Measurements from ENCODE around the gene PILRA. TPM values are rescaled to one million over a fixed set of nuclear protein-coding genes. Genes with fewer than 3 reads are reported as not detected.
"Not testable (repeated sequence)": the region's sequence is repeated elsewhere in the genome, so short reads cannot be mapped to it uniquely, and the experiment has no call there.

Gene PILRA
- total RNA-seq (0.24 and 2.2 TPM in 2 replicates), polyA plus RNA-seq (1.1 and 3.0 TPM in 2 replicates)

- 74% methylated on average over 11 of the region's 12 CpGs for WGBS (ENCODE audit: low lambda C conversion rate, missing lambda C conversion rate)
- Histone ChIP-seq H4K20me1 (ENCODE audit: insufficient read depth, poor library complexity, severe bottlenecking) (no peaks in the 10 kb centered on the region), H3K36me3 (replicated peaks; ENCODE audit: insufficient read depth, low read depth) (no peaks in the 10 kb centered on the region), H3K27ac (no peak within 1 kb of the TSS), H3K4me1 (ENCODE audit: insufficient read depth) (no peaks in the 10 kb centered on the region), H3K4me2 (no peak within 1 kb of the TSS), H2AFZ (no peak within 1 kb of the TSS), H3K79me2 (no peaks in the 10 kb centered on the region), H3K9me3 (ENCODE audit: low read depth) (no peaks in the 10 kb centered on the region), H3K9me2 (replicated peaks; ENCODE audit: insufficient read depth) (no peaks in the 10 kb centered on the region), H3K4me3 (no peak within 1 kb of the TSS), H3K27me3 (no peaks in the 10 kb centered on the region)
- DNase-seq (ENCODE audit: low spot score): no peak
- no peak for TF ChIP-seq EZH2phosphoT487 (IDR thresholded peaks at IDR 0.05; ENCODE audit: low read depth, severe bottlenecking, unreplicated experiment)
Observed at GRCh38 chr7:100373261-100373831, at the start of gene PILRA. PILRA (plus strand) TSS chr7:100373487; CDS start chr7:100373657, 170 bp downstream.

DNA sequence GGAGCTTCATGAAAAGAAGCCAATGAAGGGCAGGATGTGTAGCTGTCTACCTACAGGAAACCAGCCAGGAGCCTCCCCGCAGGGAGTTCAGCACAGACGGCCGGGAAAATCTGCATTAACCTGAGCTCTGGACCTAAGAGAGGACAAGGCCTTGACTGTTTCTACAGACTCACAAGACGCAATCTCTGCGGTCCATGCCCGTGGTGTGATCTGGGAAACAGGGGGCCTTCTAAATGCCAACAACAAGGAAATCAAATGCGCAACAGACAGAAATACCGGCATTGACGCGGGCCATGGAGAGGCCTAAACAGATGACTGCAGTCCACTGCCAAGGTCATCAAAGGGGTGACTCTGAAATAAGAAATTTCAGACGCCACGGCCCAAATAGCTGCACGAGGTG is 49.1 kb upstream of the PILRA start:
- not testable (repeated sequence) for H3K79me2 ChIP-seq; H3K36me3 ChIP-seq (replicated peaks; ENCODE audit: insufficient read depth, low read depth); H2AFZ ChIP-seq; H3K4me1 ChIP-seq (ENCODE audit: insufficient read depth); H4K20me1 ChIP-seq (ENCODE audit: insufficient read depth, poor library complexity, severe bottlenecking); H3K27ac ChIP-seq; H3K9me3 ChIP-seq (ENCODE audit: low read depth); DNase-seq (ENCODE audit: low spot score); H3K9me2 ChIP-seq (replicated peaks; ENCODE audit: insufficient read depth); H3K4me3 ChIP-seq; H3K4me2 ChIP-seq; H3K27me3 ChIP-seq
- 93% methylated on average over 13 of the region's 13 CpGs for WGBS (ENCODE audit: low lambda C conversion rate, missing lambda C conversion rate)

GRCh38 chr7:100325671-100326070 is 47.6 kb upstream of the PILRA start:
- H3K27ac ChIP-seq; H4K20me1 ChIP-seq (ENCODE audit: insufficient read depth, poor library complexity, severe bottlenecking); H3K27me3 ChIP-seq; H3K4me3 ChIP-seq; H3K9me2 ChIP-seq (replicated peaks; ENCODE audit: insufficient read depth); H3K4me2 ChIP-seq; H3K9me3 ChIP-seq (ENCODE audit: low read depth); H2AFZ ChIP-seq; H3K4me1 ChIP-seq (ENCODE audit: insufficient read depth); H3K36me3 ChIP-seq (replicated peaks; ENCODE audit: insufficient read depth, low read depth); DNase-seq (ENCODE audit: low spot score); H3K79me2 ChIP-seq: not testable (repeated sequence)
- 95% methylated on average over 9 of the region's 9 CpGs for WGBS (ENCODE audit: low lambda C conversion rate, missing lambda C conversion rate)

DNA sequence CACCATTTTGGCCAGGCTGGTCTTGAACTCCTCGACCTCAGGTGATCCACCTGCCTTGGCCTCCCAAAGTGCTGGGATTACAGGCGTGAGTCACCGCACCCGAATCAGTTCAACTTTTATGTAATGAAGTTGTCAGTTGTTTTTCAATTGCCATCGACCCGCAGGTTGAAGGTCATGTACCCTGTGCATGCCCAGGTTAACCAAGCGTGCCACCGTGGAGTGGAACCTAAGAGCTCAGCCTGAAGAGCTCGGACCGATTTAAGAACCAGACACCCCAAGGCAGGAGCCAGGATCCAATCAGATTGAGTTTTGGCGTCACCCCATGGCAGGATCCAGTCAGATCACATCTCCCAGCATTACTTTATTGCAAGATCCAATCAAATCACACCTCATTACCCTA is 46.4 kb upstream of the PILRA start:
- not testable (repeated sequence) for H3K4me2 ChIP-seq; H3K36me3 ChIP-seq (replicated peaks; ENCODE audit: insufficient read depth, low read depth); H3K4me3 ChIP-seq; H3K4me1 ChIP-seq (ENCODE audit: insufficient read depth); H3K9me2 ChIP-seq (replicated peaks; ENCODE audit: insufficient read depth); H3K79me2 ChIP-seq; H4K20me1 ChIP-seq (ENCODE audit: insufficient read depth, poor library complexity, severe bottlenecking); H2AFZ ChIP-seq; H3K27me3 ChIP-seq; DNase-seq (ENCODE audit: low spot score); H3K27ac ChIP-seq; H3K9me3 ChIP-seq (ENCODE audit: low read depth)
- WGBS (ENCODE audit: low lambda C conversion rate, missing lambda C conversion rate): 95% methylated on average over 8 of the region's 11 CpGs

DNA sequence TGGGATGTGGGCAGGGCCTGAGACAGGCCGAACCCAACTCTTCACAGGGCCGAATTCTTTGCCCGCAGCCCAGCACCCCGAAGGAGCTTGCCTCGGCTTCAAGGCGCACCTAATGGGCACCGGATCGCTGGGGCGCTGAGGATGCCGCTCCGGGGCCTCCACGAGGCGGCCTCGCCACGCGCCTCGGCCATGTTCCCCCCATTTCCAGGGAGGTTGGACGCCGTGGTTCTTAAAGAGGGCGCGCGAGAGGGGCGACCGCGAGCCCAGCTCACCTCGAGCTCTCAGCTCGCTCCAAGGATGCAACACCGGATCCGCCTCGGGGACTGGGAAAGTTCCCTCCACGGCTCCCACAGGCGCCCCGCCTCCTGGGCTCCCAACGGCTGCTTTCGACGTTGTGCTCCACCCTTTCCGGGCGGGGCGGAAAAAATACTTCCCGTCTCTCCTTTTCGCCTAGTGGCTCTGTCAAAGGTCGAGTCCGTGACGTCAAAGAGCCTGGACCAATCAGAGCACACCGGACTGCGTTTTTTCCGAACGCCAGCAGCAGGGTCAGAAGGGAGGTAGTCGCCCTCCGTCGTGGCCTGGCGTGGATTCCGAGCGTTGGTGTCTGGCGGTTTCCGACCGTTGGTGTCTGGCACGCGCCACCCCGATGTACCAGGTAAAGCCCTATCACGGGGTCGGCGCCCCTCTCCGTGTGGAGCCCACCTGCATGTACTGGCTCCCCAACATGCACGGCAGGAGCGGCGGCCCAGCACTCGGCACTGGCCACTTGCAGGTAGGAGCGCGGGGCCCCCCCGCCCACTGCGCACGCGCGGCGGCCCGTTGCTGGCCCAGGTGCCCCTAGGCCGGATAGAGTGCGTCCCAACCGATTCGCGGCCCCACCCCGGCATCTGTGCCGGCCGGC is 37.5 kb upstream of the PILRA start:
- WGBS (ENCODE audit: low lambda C conversion rate, missing lambda C conversion rate): under 1% methylated on average over 81 of the region's 85 CpGs
- peak; percentile 92 for DNase-seq (ENCODE audit: low spot score)
- Histone ChIP-seq H3K4me2 (peak overlapping the region; percentile 83), H3K27ac (peak overlapping the region; percentile 98), H2AFZ (peak overlapping the region; percentile 92), H3K79me2 (peaks cover 32% of the 10 kb centered on the region), H3K4me3 (peak overlapping the region; percentile 97)
- not testable (repeated sequence) for H4K20me1 ChIP-seq (ENCODE audit: insufficient read depth, poor library complexity, severe bottlenecking); H3K9me3 ChIP-seq (ENCODE audit: low read depth); H3K36me3 ChIP-seq (replicated peaks; ENCODE audit: insufficient read depth, low read depth); H3K27me3 ChIP-seq; H3K9me2 ChIP-seq (replicated peaks; ENCODE audit: insufficient read depth); H3K4me1 ChIP-seq (ENCODE audit: insufficient read depth)

DNA sequence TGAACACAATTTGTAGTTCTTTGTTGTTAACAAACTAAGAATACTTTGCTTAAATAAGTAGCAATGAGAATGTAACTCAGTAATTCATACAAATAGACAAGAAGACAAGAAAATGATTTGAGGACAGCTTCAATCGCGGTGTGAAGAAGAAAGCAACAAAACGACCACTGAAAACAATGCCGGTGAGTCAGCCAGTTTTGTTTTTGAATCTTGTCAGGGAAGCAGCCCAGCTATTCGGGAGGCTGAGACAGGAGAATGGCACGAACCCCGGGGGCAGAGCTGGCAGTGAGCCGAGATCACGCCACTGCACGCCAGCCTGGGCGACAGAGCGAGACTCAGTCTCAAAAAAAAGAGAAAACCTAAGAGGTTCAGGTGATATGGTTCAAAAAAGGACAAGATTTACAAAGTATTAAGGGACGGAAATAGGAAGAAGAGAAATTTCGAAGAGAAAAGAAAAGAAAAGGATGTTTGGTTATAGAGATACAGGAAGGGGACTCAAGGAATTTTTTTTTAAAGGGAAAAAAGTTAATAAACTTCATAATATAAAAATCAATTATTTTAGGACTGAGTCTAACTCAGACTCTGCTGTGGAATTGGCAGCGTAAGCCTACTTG is 35.1 kb upstream of the PILRA start:
- H3K27ac ChIP-seq; DNase-seq (ENCODE audit: low spot score); H3K36me3 ChIP-seq (replicated peaks; ENCODE audit: insufficient read depth, low read depth); H2AFZ ChIP-seq; H3K4me2 ChIP-seq; H3K4me3 ChIP-seq; H3K9me3 ChIP-seq (ENCODE audit: low read depth); H3K4me1 ChIP-seq (ENCODE audit: insufficient read depth); H3K9me2 ChIP-seq (replicated peaks; ENCODE audit: insufficient read depth); H3K27me3 ChIP-seq; H4K20me1 ChIP-seq (ENCODE audit: insufficient read depth, poor library complexity, severe bottlenecking): not testable (repeated sequence)
- peaks cover 36% of the 10 kb centered on the region for H3K79me2 ChIP-seq
- WGBS (ENCODE audit: low lambda C conversion rate, missing lambda C conversion rate): 94% methylated on average over 14 of the region's 15 CpGs

DNA sequence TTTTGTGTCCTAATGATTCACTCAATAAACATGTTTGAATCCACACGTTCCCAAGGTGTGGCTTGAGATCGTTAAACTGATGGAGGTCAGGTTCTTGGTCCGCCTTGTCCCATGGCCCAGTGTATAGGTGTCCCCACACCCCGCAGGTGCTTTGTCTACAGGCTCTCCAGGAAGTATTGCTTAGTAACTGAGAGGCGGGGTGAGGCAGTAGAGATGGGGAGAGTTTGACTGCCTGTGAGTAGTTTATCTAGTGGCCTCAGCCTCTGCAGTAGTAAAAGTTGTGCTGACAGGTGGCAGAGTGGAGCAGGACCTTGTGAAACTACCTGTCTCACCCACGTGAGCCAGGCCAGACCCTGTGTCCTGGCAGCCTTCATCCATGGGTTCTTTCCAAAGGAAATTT is 32.0 kb upstream of the PILRA start:
- H3K9me3 ChIP-seq (ENCODE audit: low read depth); H2AFZ ChIP-seq; H3K4me3 ChIP-seq; H3K27me3 ChIP-seq; H3K36me3 ChIP-seq (replicated peaks; ENCODE audit: insufficient read depth, low read depth); H3K4me1 ChIP-seq (ENCODE audit: insufficient read depth); H3K27ac ChIP-seq; H3K4me2 ChIP-seq; H3K9me2 ChIP-seq (replicated peaks; ENCODE audit: insufficient read depth): not testable (repeated sequence)
- H3K79me2 ChIP-seq: peaks cover 31% of the 10 kb centered on the region
- 77% methylated on average over 6 of the region's 6 CpGs for WGBS (ENCODE audit: low lambda C conversion rate, missing lambda C conversion rate)
- peaks cover 15% of the 10 kb centered on the region for H4K20me1 ChIP-seq (ENCODE audit: insufficient read depth, poor library complexity, severe bottlenecking)
- peak; percentile 59 for DNase-seq (ENCODE audit: low spot score)

Measured in hepatocyte (in vitro differentiated cells).